Tibial nerve (tissue), 4 donors: ENCODE measurements around the gene LUC7L2.

ENCODE experiments used
- CTCF ChIP-seq, 5 experiments: fragments of 200-600 bp in 3 of 5; fragments of 450-650 bp in 2 of 5; sonication (generic) in 3 of 5; IDR thresholded peaks; one replicate each; pipeline ENCODE4 v1.5.1; 2016 to 2019; ENCODE audit warnings: antibody characterized with exemption in 5 of 5, mild to moderate bottlenecking in 3 of 5, moderate library complexity in 2 of 5
- EP300 ChIP-seq, 2 donors: sonication (generic); formaldehyde crosslinking; IDR thresholded peaks; one replicate each; pipeline ENCODE4 v1.6.1; 2017; ENCODE audit warnings: antibody characterized with exemption in 2 of 2, mild to moderate bottlenecking in 1 of 2
- POLR2A ChIP-seq, 2 donors: fragments of 450-650 bp; IDR thresholded peaks; one replicate each; pipeline ENCODE4 v1.6.1; 2017; ENCODE audit warnings: antibody characterized with exemption in 2 of 2, mild to moderate bottlenecking in 2 of 2, moderate library complexity in 2 of 2

GRCh38 chr7:139421123-139421522, 61.4 kb downstream of the LUC7L2 start:
- TF ChIP-seq CTCF (IDR thresholded peaks at IDR 0.05) = no peak
- TF ChIP-seq POLR2A (IDR thresholded peaks at IDR 0.05) = no peak
- no peak for TF ChIP-seq EP300 (IDR thresholded peaks at IDR 0.05)
